Fibroblast of lung (primary cell): ENCODE measurements around the gene SP7. TPM values are rescaled to one million over a fixed set of nuclear protein-coding genes. Genes with fewer than 3 reads are reported as not detected.
A peak's percentile ranks its signal among the peaks of the same experiment; 100 is the strongest.

Experiments used
- DNase-seq, 2 donors: peaks; one replicate each; pipeline versions ENCODE4 v3.0.0 to v3.0.0-alpha.2; 2010; ENCODE audit warnings: low read depth in 2 of 2
- H2AFZ ChIP-seq: 2 replicates; pipeline ENCODE4 v1.5.1; 2012; ENCODE audit warnings: low read length, control low read depth, inconsistent platforms
- H3K27ac ChIP-seq: 2 replicates; pipeline ENCODE4 v1.5.1; 2011; ENCODE audit warnings: low read length, control low read depth; ENCODE audit not compliant: insufficient read depth
- H3K27me3 ChIP-seq: 2 replicates; pipeline ENCODE4 v1.5.1; 2011; ENCODE audit warnings: mild to moderate bottlenecking, low read length; ENCODE audit not compliant: control insufficient read depth, insufficient read depth
- H3K36me3 ChIP-seq: 2 replicates; pipeline ENCODE4 v1.5.1; 2011; ENCODE audit warnings: low read length; ENCODE audit not compliant: control insufficient read depth, insufficient read depth
- H3K4me1 ChIP-seq: 2 replicates; pipeline ENCODE4 v1.5.1; 2011; ENCODE audit warnings: low read length; ENCODE audit not compliant: control insufficient read depth, insufficient read depth; ENCODE audit errors: extremely low read depth
- H3K4me2 ChIP-seq: 2 replicates; pipeline ENCODE4 v1.5.1; 2011; ENCODE audit warnings: low read length, control low read depth; ENCODE audit not compliant: insufficient read depth; ENCODE audit errors: extremely low read depth
- H3K4me3 ChIP-seq, 4 experiments: fragments of 200-600 bp in 1 of 4; sonication (generic) in 1 of 4; replicated peaks in 1 of 4; 2 replicates each; pipeline ENCODE4 v1.5.1; 2011 to 2016; ENCODE audit warnings: low read length in 4 of 4, low read depth in 3 of 4, mild to moderate bottlenecking in 3 of 4, control low read depth in 2 of 4, inconsistent platforms in 1 of 4, mixed read lengths in 1 of 4; ENCODE audit not compliant: insufficient read depth in 1 of 4; ENCODE audit errors: control extremely low read depth in 1 of 4
- H3K79me2 ChIP-seq: 2 replicates; pipeline ENCODE4 v1.5.1; 2012; ENCODE audit warnings: mild to moderate bottlenecking, low read length, inconsistent platforms; ENCODE audit not compliant: control insufficient read depth, insufficient read depth
- H3K9ac ChIP-seq: 2 replicates; pipeline ENCODE4 v1.5.1; 2011; ENCODE audit warnings: mild to moderate bottlenecking, low read length, control low read depth; ENCODE audit not compliant: insufficient read depth
- H3K9me3 ChIP-seq: 2 replicates; pipeline ENCODE4 v1.5.1; 2012; ENCODE audit warnings: low read depth, low read length; ENCODE audit not compliant: control insufficient read depth, insufficient read depth
- H4K20me1 ChIP-seq: 2 replicates; pipeline ENCODE4 v1.5.1; 2011; ENCODE audit warnings: low read length; ENCODE audit not compliant: control insufficient read depth, insufficient read depth; ENCODE audit errors: extremely low read depth
- EZH2 ChIP-seq: IDR thresholded peaks from 2 replicates; pipeline ENCODE4 v1.5.1; 2012; ENCODE audit warnings: low read length, control low read depth, mild to moderate bottlenecking; ENCODE audit errors: missing control alignments
- polyA plus RNA-seq, 2 donors: library from polyadenylated mRNA; depleted of rRNA in 1 of 2; stranded (reverse) in 1 of 2; unstranded in 1 of 2; fragments of >200 nt; gene quantifications; 2 replicates each; pipeline ENCODE4 v1.2.1, GENCODE V29; 2011 to 2012; ENCODE audit warnings: missing spikeins in 1 of 2
- total RNA-seq: library from RNA; depleted of rRNA; stranded (reverse); fragments of >200 nt; gene quantifications from 2 replicates; pipeline ENCODE4 v1.2.1, GENCODE V29; 2014
- TF ChIP-seq, protein P1 (sequence below), 2 donors: IDR thresholded peaks in 1 of 2; conservative IDR thresholded peaks in 1 of 2; 1 replicate in 1 of 2; 2 replicates in 1 of 2; pipeline ENCODE4 v1.5.1; 2011 to 2012; ENCODE audit warnings: low read length in 2 of 2, control low read depth in 1 of 2, inconsistent platforms in 1 of 2, low read depth in 1 of 2, mild to moderate bottlenecking in 1 of 2

SP7 gene
- total and polyA plus RNA-seq, 2 donors (not counting 1 experiment from before 2014, with no cell fraction given), result not detected

- Histone ChIP-seq H3K4me1 (peaks cover 25% of the 10 kb centered on the region), H4K20me1 (no peaks in the 10 kb centered on the region), H3K79me2 (peaks cover 46% of the 10 kb centered on the region), H3K4me2 (peak overlapping the region; percentile 61), H2AFZ (no peak overlapping the region), H3K36me3 (peaks cover 15% of the 10 kb centered on the region), H3K9me3 (no peaks in the 10 kb centered on the region), H3K4me3 (peak overlapping the region; percentile 29 to 63 (median 50)), H3K27me3 (no peaks in the 10 kb centered on the region), H3K9ac (peak overlapping the region; percentile 24), H3K27ac (peak overlapping the region; percentile 52)
- peak; percentile 48 to 73 for DNase-seq
- TF ChIP-seq, protein P1, sequence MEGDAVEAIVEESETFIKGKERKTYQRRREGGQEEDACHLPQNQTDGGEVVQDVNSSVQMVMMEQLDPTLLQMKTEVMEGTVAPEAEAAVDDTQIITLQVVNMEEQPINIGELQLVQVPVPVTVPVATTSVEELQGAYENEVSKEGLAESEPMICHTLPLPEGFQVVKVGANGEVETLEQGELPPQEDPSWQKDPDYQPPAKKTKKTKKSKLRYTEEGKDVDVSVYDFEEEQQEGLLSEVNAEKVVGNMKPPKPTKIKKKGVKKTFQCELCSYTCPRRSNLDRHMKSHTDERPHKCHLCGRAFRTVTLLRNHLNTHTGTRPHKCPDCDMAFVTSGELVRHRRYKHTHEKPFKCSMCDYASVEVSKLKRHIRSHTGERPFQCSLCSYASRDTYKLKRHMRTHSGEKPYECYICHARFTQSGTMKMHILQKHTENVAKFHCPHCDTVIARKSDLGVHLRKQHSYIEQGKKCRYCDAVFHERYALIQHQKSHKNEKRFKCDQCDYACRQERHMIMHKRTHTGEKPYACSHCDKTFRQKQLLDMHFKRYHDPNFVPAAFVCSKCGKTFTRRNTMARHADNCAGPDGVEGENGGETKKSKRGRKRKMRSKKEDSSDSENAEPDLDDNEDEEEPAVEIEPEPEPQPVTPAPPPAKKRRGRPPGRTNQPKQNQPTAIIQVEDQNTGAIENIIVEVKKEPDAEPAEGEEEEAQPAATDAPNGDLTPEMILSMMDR (conservative IDR thresholded peaks at IDR 0.05 in 1 of 2, IDR thresholded peaks at IDR 0.05 in 1 of 2; ENCODE audit: low read depth in 1 of 2, low read length in 2 of 2), result peak; percentile 15 to 53
- TF ChIP-seq EZH2, result no peak
These were observed 45.8 kb upstream of the SP7 start for GRCh38 chr12:53381731-53382630.

- peaks cover 25% of the 10 kb centered on the region for H3K4me1 ChIP-seq
- no peaks in the 10 kb centered on the region for H4K20me1 ChIP-seq
- peak overlapping the region; percentile 63 for H3K4me2 ChIP-seq
- DNase-seq, result peak; percentile 47 to 65
- peak overlapping the region; percentile 24 for H3K9ac ChIP-seq
- H2AFZ ChIP-seq, result no peak overlapping the region
- peaks cover 13% of the 10 kb centered on the region for H3K36me3 ChIP-seq
- H3K27ac ChIP-seq, result peak overlapping the region; percentile 52
- peaks cover 40% of the 10 kb centered on the region for H3K79me2 ChIP-seq
- no peaks in the 10 kb centered on the region for H3K27me3 ChIP-seq
- peak overlapping the region; percentile 29 to 63 (median 50) for H3K4me3 ChIP-seq
- no peaks in the 10 kb centered on the region for H3K9me3 ChIP-seq
- TF ChIP-seq, protein P1 (conservative IDR thresholded peaks at IDR 0.05 in 1 of 2, IDR thresholded peaks at IDR 0.05 in 1 of 2; ENCODE audit: low read depth in 1 of 2, low read length in 2 of 2), result no peak
- TF ChIP-seq EZH2, result no peak
These were observed 44.9 kb upstream of the SP7 start for GRCh38 chr12:53380794-53381730.
